WTC11 (cell line): ENCODE data around the gene MED27. TPM values are rescaled to one million over a fixed set of nuclear protein-coding genes. Genes with fewer than 3 reads are reported as not detected.

Source experiments
- ATAC-seq: fragments of 200-7000 bp; cut with Tn5 transposase; 2 replicates; pipeline ENCODE4 v1.10.0; 2021; ENCODE audit warnings: mild to moderate bottlenecking, moderate library complexity
- CTCF ChIA-PET: fragments of 300-600 bp; sonication (Branson Sonifier 250); formaldehyde crosslinking; loops from one replicate; lab custom pipeline; 2021; ENCODE audit warnings: antibody characterized with exemption; lab: Charles Lee
- POLR2A ChIA-PET: fragments of 350-600 bp; sonication (Branson Sonifier 250); formaldehyde crosslinking; loops from one replicate; lab custom pipeline; 2021; ENCODE audit warnings: antibody characterized with exemption; lab: Charles Lee
- DNase-seq: peaks from one replicate; pipeline ENCODE4 v3.0.0; 2021; ENCODE audit warnings: low spot score
- H3K27ac Mint-ChIP-seq: 2 replicates; pipeline ENCODE4 v1.8.0; 2021; ENCODE audit warnings: mixed read lengths
- H3K27me3 Mint-ChIP-seq: 2 replicates; pipeline ENCODE4 v1.8.0; 2021; ENCODE audit warnings: low read depth, mild to moderate bottlenecking, moderate library complexity, mixed read lengths
- H3K36me3 Mint-ChIP-seq: 2 replicates; pipeline ENCODE4 v1.8.0; 2021; ENCODE audit warnings: mixed read lengths
- H3K4me1 Mint-ChIP-seq: 2 replicates; pipeline ENCODE4 v1.8.0; 2022; ENCODE audit warnings: mixed read lengths
- H3K4me3 Mint-ChIP-seq: 2 replicates; pipeline ENCODE4 v1.8.0; 2021; ENCODE audit warnings: mild to moderate bottlenecking, moderate library complexity, mixed read lengths
- H3K9me3 Mint-ChIP-seq: 2 replicates; pipeline ENCODE4 v1.8.0; 2021; ENCODE audit warnings: mixed read lengths
- ATF1 ChIP-seq: sonication (generic); formaldehyde crosslinking; IDR thresholded peaks from 2 replicates; pipeline ENCODE4 v1.8.1; 2023; ENCODE audit warnings: mild to moderate bottlenecking, moderate library complexity, missing genetic modification reagents
- ELF4 ChIP-seq: sonication (generic); formaldehyde crosslinking; IDR thresholded peaks from 2 replicates; pipeline ENCODE4 v1.8.1; 2022; ENCODE audit warnings: low read depth, mild to moderate bottlenecking, moderate library complexity, missing genetic modification reagents
- ETV6 ChIP-seq: sonication (generic); formaldehyde crosslinking; IDR thresholded peaks from 2 replicates; pipeline ENCODE4 v1.8.1; 2022; ENCODE audit warnings: mild to moderate bottlenecking, missing genetic modification reagents
- FOXJ3 ChIP-seq: sonication (generic); formaldehyde crosslinking; IDR thresholded peaks from 2 replicates; pipeline ENCODE4 v1.9.0; 2021; ENCODE audit warnings: missing genetic modification reagents, mild to moderate bottlenecking, borderline replicate concordance
- FOXP1 ChIP-seq: sonication (generic); formaldehyde crosslinking; IDR thresholded peaks from 2 replicates; pipeline ENCODE4 v1.8.0; 2022; ENCODE audit warnings: missing genetic modification reagents, mild to moderate bottlenecking, moderate library complexity, borderline replicate concordance
- IRF2 ChIP-seq: sonication (generic); formaldehyde crosslinking; IDR thresholded peaks from 2 replicates; pipeline ENCODE4 v1.8.0; 2022; ENCODE audit warnings: low read depth, missing genetic modification reagents, borderline replicate concordance
- JUN ChIP-seq: sonication (generic); formaldehyde crosslinking; IDR thresholded peaks from 2 replicates; pipeline ENCODE4 v1.8.0; 2023; ENCODE audit warnings: mild to moderate bottlenecking, missing genetic modification reagents
- MXD4 ChIP-seq: fragments of 250-450 bp; sonication (Bioruptor Pico); IDR thresholded peaks from 2 replicates; pipeline ENCODE4 v1.8.0; 2021; ENCODE audit warnings: mild to moderate bottlenecking, moderate library complexity, borderline replicate concordance
- PRRX2 ChIP-seq: fragments of 250-450 bp; sonication (Bioruptor Pico); IDR thresholded peaks from 2 replicates; pipeline ENCODE4 v1.8.0; 2021; ENCODE audit warnings: mild to moderate bottlenecking
- TCF7 ChIP-seq: sonication (generic); formaldehyde crosslinking; IDR thresholded peaks from 2 replicates; pipeline ENCODE4 v1.8.0; 2022; ENCODE audit warnings: mild to moderate bottlenecking, low read depth, missing genetic modification reagents, moderate library complexity
- TEAD4 ChIP-seq: sonication (generic); formaldehyde crosslinking; IDR thresholded peaks from 2 replicates; pipeline ENCODE4 v1.8.0; 2022; ENCODE audit warnings: mild to moderate bottlenecking, missing genetic modification reagents
- ZBTB21 ChIP-seq: sonication (generic); formaldehyde crosslinking; IDR thresholded peaks from 2 replicates; pipeline ENCODE4 v1.8.1; 2023; ENCODE audit warnings: mild to moderate bottlenecking, missing genetic modification reagents, borderline replicate concordance
- ZNF138 ChIP-seq: sonication (generic); formaldehyde crosslinking; conservative IDR thresholded peaks from 2 replicates; pipeline ENCODE4 v1.8.1; 2022; ENCODE audit warnings: mild to moderate bottlenecking, moderate library complexity, missing genetic modification reagents
- ZNF317 ChIP-seq: sonication (generic); formaldehyde crosslinking; IDR thresholded peaks from 2 replicates; pipeline ENCODE4 v1.8.1; 2023; ENCODE audit warnings: low read depth, mild to moderate bottlenecking, moderate library complexity, missing genetic modification reagents, borderline replicate concordance
- ZNF396 ChIP-seq: fragments of 250-450 bp; sonication (Bioruptor Pico); IDR thresholded peaks from 2 replicates; pipeline ENCODE4 v1.8.0; 2021; ENCODE audit warnings: mild to moderate bottlenecking, moderate library complexity, borderline replicate concordance
- total RNA-seq: library from RNA; stranded (reverse); gene quantifications from 3 replicates; pipeline ENCODE4 v1.2.3, GENCODE V29; 2021
- TF ChIP-seq, protein P1 (sequence below): sonication (generic); formaldehyde crosslinking; IDR thresholded peaks from 2 replicates; pipeline ENCODE4 v1.8.1; 2023; ENCODE audit warnings: mild to moderate bottlenecking, moderate library complexity, missing genetic modification reagents
- TF ChIP-seq, protein P2 (sequence below): sonication (generic); formaldehyde crosslinking; IDR thresholded peaks from 2 replicates; pipeline ENCODE4 v1.8.1; 2022; ENCODE audit warnings: low read depth, mild to moderate bottlenecking, moderate library complexity, missing genetic modification reagents, borderline replicate concordance
- TF ChIP-seq, protein P3 (sequence below): fragments of 250-450 bp; sonication (Bioruptor Pico); conservative IDR thresholded peaks from 2 replicates; pipeline ENCODE4 v1.9.0; 2021; ENCODE audit warnings: mild to moderate bottlenecking
- TF ChIP-seq, protein P4 (sequence below): sonication (generic); formaldehyde crosslinking; IDR thresholded peaks from 2 replicates; pipeline ENCODE4 v1.8.1; 2022; ENCODE audit warnings: mild to moderate bottlenecking, moderate library complexity, missing genetic modification reagents
- TF ChIP-seq, protein P5 (sequence below): sonication (generic); formaldehyde crosslinking; IDR thresholded peaks from 2 replicates; pipeline ENCODE4 v1.8.0; 2023; ENCODE audit warnings: missing genetic modification reagents
- TF ChIP-seq, protein P6 (sequence below): sonication (generic); formaldehyde crosslinking; IDR thresholded peaks from 2 replicates; pipeline ENCODE4 v1.8.0; 2022; ENCODE audit warnings: mild to moderate bottlenecking, missing genetic modification reagents
- TF ChIP-seq, protein P7 (sequence below): fragments of 250-450 bp; sonication (Bioruptor Pico); IDR thresholded peaks from 2 replicates; pipeline ENCODE4 v1.8.0; 2021; ENCODE audit warnings: mild to moderate bottlenecking
- TF ChIP-seq, protein P8 (sequence below): sonication (generic); formaldehyde crosslinking; IDR thresholded peaks from 2 replicates; pipeline ENCODE4 v1.8.1; 2022; ENCODE audit warnings: missing genetic modification reagents, borderline replicate concordance

MED27 gene
- total RNA-seq, 1 experiment from 2014 or later = 27.9 TPM

DNA sequence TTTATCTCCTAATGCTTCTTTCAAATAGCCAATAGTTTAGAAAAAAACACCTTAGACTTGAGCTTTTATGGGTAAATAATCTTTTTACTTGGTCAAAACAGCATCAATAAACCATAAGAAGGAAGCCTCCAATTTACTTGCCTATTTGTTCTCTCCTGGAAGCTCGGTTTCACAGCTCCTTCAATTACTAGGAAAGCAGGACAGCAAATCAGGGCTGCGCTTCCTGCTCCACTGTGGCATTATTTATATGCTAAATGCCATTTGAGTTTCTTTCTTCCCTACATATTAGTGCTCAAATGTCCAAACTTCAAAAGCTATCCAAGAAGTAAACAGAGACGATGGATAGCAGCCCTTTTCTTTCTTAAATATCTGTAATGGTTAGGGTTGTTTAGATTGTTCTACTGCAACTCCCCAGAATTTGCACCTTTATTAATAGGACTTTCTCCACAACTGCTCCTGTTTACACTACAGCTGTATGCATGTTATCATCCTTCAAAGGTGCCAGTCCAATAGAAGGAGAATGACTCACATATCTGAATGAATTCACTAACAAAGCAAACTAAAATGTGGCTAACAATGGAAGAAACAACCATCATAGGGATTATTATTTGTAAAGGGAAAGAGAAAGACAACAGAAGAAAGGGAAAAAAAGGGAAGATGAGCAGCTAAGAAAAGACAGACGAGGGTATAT is 58.7 kb downstream of the MED27 start (continued):
- TF ChIP-seq ZNF138 (CRISPR knock-in tag) (no peak), FOXP1 (CRISPR knock-in tag) (no peak), JUN (CRISPR knock-in tag) (no peak), FOXJ3 (no peak), PRRX2 (CRISPR knock-in tag) (no peak), MXD4 (no peak), ETV6 (CRISPR knock-in tag) (no peak), ZNF396 (CRISPR knock-in tag) (no peak)
- TF ChIP-seq, protein P1, sequence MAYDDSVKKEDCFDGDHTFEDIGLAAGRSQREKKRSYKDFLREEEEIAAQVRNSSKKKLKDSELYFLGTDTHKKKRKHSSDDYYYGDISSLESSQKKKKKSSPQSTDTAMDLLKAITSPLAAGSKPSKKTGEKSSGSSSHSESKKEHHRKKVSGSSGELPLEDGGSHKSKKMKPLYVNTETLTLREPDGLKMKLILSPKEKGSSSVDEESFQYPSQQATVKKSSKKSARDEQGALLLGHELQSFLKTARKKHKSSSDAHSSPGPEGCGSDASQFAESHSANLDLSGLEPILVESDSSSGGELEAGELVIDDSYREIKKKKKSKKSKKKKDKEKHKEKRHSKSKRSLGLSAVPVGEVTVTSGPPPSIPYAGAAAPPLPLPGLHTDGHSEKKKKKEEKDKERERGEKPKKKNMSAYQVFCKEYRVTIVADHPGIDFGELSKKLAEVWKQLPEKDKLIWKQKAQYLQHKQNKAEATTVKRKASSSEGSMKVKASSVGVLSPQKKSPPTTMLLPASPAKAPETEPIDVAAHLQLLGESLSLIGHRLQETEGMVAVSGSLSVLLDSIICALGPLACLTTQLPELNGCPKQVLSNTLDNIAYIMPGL (CRISPR knock-in tag) = no peak
- TF ChIP-seq, protein P2, sequence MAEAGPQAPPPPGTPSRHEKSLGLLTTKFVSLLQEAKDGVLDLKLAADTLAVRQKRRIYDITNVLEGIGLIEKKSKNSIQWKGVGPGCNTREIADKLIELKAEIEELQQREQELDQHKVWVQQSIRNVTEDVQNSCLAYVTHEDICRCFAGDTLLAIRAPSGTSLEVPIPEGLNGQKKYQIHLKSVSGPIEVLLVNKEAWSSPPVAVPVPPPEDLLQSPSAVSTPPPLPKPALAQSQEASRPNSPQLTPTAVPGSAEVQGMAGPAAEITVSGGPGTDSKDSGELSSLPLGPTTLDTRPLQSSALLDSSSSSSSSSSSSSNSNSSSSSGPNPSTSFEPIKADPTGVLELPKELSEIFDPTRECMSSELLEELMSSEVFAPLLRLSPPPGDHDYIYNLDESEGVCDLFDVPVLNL = no peak
- TF ChIP-seq, protein P3, sequence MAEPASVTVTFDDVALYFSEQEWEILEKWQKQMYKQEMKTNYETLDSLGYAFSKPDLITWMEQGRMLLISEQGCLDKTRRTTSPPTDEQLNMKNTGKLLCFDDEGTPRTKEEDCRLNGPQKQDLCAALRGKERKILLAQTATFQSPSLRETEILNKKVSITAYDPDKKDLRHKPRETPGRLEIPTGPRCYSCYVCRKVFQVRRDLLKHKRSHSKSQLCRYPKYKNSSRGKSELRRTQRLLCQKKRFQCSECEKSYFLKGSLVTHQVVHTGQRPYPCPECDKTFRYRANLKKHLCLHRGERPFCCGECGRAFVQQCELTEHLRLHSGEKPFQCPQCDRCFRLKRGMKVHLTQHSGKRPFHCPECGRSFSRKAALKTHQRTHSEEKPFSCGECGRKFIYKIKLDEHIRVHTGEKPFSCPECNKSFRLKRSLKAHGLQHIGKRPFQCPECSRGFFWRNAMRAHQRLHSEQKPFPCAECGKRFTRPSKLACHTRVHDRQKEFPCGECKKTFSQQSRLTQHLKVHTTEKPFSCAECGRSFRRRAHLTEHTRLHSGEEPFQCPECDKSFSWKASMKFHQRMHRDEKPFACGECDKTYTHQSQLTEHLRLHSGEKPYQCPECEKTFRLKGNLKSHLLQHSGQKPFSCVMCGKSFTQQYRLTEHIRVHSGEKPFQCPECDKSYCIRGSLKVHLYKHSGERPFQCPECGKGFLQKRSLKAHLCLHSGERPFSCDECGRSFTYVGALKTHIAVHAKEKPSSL (CRISPR knock-in tag) = no peak

DNA sequence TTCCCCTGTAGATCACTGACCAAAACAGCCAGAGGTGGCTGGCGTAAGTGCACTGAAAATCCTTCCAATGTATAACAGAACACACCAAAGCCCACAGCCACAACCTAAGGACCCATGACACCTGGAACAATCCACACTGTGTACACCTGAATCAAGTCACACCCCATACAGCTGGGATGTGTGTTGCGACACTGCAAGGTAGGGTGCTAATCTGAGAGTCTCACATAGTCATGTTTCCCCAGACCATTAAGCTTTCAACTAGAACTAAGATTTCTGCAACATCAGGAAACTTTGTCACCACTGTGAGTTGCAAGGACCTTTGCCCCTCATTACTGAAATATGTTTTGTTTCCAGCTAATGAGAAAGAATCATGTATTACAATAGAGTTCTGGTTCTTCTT is 59.4 kb downstream of the MED27 start:
- DNase-seq (no peak), ATAC-seq (no peak)
- peaks cover 73% of the 10 kb centered on the region for H3K4me1 Mint-ChIP-seq
- H3K4me3 Mint-ChIP-seq = no peak overlapping the region
- H3K27me3 Mint-ChIP-seq = no peaks in the 10 kb centered on the region
- no peaks in the 10 kb centered on the region for H3K36me3 Mint-ChIP-seq
- H3K9me3 Mint-ChIP-seq = 0 out of 2 replicates have a peak, but pooled peaks cover 3% of the 10 kb centered on the region
- no peak overlapping the region for H3K27ac Mint-ChIP-seq
- ChIA-PET CTCF (interaction anchor here (0.6 to 1.9 kb wide), 7 partner anchors 14 to 216 kb away, joined by 3 to 7 read pairs (median 3); no protein-coding TSS in a partner anchor), POLR2A (interaction anchor here (0.6 kb wide), 1 partner anchor 33 kb away, joined by 6 read pairs; no protein-coding TSS in a partner anchor)
- TF ChIP-seq, protein P4, sequence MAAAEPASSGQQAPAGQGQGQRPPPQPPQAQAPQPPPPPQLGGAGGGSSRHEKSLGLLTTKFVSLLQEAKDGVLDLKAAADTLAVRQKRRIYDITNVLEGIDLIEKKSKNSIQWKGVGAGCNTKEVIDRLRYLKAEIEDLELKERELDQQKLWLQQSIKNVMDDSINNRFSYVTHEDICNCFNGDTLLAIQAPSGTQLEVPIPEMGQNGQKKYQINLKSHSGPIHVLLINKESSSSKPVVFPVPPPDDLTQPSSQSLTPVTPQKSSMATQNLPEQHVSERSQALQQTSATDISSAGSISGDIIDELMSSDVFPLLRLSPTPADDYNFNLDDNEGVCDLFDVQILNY = no peak
- TF ChIP-seq TEAD4 = no peak
- TF ChIP-seq, protein P5, sequence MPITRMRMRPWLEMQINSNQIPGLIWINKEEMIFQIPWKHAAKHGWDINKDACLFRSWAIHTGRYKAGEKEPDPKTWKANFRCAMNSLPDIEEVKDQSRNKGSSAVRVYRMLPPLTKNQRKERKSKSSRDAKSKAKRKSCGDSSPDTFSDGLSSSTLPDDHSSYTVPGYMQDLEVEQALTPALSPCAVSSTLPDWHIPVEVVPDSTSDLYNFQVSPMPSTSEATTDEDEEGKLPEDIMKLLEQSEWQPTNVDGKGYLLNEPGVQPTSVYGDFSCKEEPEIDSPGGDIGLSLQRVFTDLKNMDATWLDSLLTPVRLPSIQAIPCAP (CRISPR knock-in tag) = no peak
- no peak for TF ChIP-seq ZBTB21 (CRISPR knock-in tag)
- no peak for TF ChIP-seq JUN (CRISPR knock-in tag)
- TF ChIP-seq, protein P6, sequence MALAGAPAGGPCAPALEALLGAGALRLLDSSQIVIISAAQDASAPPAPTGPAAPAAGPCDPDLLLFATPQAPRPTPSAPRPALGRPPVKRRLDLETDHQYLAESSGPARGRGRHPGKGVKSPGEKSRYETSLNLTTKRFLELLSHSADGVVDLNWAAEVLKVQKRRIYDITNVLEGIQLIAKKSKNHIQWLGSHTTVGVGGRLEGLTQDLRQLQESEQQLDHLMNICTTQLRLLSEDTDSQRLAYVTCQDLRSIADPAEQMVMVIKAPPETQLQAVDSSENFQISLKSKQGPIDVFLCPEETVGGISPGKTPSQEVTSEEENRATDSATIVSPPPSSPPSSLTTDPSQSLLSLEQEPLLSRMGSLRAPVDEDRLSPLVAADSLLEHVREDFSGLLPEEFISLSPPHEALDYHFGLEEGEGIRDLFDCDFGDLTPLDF (CRISPR knock-in tag) = no peak
- TF ChIP-seq, protein P7, sequence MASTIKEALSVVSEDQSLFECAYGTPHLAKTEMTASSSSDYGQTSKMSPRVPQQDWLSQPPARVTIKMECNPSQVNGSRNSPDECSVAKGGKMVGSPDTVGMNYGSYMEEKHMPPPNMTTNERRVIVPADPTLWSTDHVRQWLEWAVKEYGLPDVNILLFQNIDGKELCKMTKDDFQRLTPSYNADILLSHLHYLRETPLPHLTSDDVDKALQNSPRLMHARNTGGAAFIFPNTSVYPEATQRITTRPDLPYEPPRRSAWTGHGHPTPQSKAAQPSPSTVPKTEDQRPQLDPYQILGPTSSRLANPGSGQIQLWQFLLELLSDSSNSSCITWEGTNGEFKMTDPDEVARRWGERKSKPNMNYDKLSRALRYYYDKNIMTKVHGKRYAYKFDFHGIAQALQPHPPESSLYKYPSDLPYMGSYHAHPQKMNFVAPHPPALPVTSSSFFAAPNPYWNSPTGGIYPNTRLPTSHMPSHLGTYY (CRISPR knock-in tag) = no peak
- no peak for TF ChIP-seq IRF2 (CRISPR knock-in tag)
- TF ChIP-seq TCF7 = no peak
- no peak for TF ChIP-seq ATF1 (CRISPR knock-in tag)
- TF ChIP-seq ELF4 (CRISPR knock-in tag) = no peak
- TF ChIP-seq, protein P8, sequence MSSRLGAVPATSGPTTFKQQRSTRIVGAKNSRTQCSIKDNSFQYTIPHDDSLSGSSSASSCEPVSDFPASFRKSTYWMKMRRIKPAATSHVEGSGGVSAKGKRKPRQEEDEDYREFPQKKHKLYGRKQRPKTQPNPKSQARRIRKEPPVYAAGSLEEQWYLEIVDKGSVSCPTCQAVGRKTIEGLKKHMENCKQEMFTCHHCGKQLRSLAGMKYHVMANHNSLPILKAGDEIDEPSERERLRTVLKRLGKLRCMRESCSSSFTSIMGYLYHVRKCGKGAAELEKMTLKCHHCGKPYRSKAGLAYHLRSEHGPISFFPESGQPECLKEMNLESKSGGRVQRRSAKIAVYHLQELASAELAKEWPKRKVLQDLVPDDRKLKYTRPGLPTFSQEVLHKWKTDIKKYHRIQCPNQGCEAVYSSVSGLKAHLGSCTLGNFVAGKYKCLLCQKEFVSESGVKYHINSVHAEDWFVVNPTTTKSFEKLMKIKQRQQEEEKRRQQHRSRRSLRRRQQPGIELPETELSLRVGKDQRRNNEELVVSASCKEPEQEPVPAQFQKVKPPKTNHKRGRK (CRISPR knock-in tag) = no peak
- TF ChIP-seq ZNF317 (CRISPR knock-in tag) = no peak
- TF ChIP-seq, protein P2 = no peak
